Adrenal gland (tissue), 5 donors: Measurements from ENCODE around the gene WIPF1.

Experiments
- CTCF ChIP-seq, 6 experiments: fragments of 450-650 bp in 4 of 6; fragments of 200-600 bp in 2 of 6; sonication (generic) in 1 of 6; IDR thresholded peaks; 1 replicate in 5 of 6; 2 replicates in 1 of 6; pipeline versions ENCODE4 v1.5.1 to v1.8.0; 2016 to 2021; ENCODE audit warnings: antibody characterized with exemption in 6 of 6, mild to moderate bottlenecking in 2 of 6, moderate library complexity in 1 of 6
- POLR2A ChIP-seq, 2 donors: fragments of 450-650 bp; IDR thresholded peaks; one replicate each; pipeline ENCODE4 v1.6.1; 2017; ENCODE audit warnings: antibody characterized with exemption in 2 of 2, mild to moderate bottlenecking in 2 of 2, moderate library complexity in 1 of 2
- donor health status: DM: no; HTN: no; CAD: no.

GRCh38 chr2:174597009-174597344 lies 627 bp downstream of the WIPF1 start:
- TF ChIP-seq CTCF (IDR thresholded peaks at IDR 0.05) (no peak), POLR2A (IDR thresholded peaks at IDR 0.05) (no peak)
